Endothelial cell of umbilical vein (primary cell): Measurements from ENCODE around the gene ZMYM3. TPM values are rescaled to one million over a fixed set of nuclear protein-coding genes. Genes with fewer than 3 reads are reported as not detected.

ENCODE experiments used
- BruUV-seq: library from RNA; stranded (reverse); fragments of 400-500 nt; replicated peaks from 2 replicates; lab custom pipeline; 2021; lab: Mats Ljungman, UMichigan
- CTCF ChIA-PET: fragments of 300-600, 350-600 bp; sonication (Branson Sonifier 250); formaldehyde crosslinking; loops from one replicate; lab custom pipeline; 2021; ENCODE audit warnings: antibody characterized with exemption, inconsistent platforms; lab: Charles Lee
- POLR2A ChIA-PET: fragments of 300-600, 350-600 bp; sonication (Branson Sonifier 250); formaldehyde crosslinking; loops from one replicate; lab custom pipeline; 2021; ENCODE audit warnings: antibody characterized with exemption, inconsistent platforms; lab: Charles Lee
- DNase-seq: peaks from one replicate; pipeline ENCODE4 v3.0.0-alpha.2; 2011; ENCODE audit warnings: low read depth, low spot score
- FAIRE-seq: peaks from 2 replicates; lab custom pipeline; 2011; peaks lifted over from hg19 to GRCh38; lab: Jason Lieb, UNC
- H2AFZ ChIP-seq: 2 replicates; pipeline ENCODE4 v1.6.0; 2012; ENCODE audit warnings: low read depth, low read length, control low read depth, inconsistent platforms
- H3K27ac ChIP-seq: 2 replicates; pipeline ENCODE4 v1.5.1; 2011; ENCODE audit warnings: low read depth, mild to moderate bottlenecking, control low read depth, low read length, moderate library complexity; ENCODE audit not compliant: insufficient read depth
- H3K27me3 ChIP-seq, 2 experiments: 2 replicates each; pipeline versions ENCODE4 v1.6.0 to v1.6.1; 2011; ENCODE audit warnings: low read length in 2 of 2, mixed read lengths in 1 of 2; ENCODE audit not compliant: control insufficient read depth in 2 of 2, insufficient read depth in 2 of 2
- H3K36me3 ChIP-seq, 2 experiments: 2 replicates in 1 of 2; 3 replicates in 1 of 2; pipeline ENCODE4 v1.5.1; 2011; ENCODE audit warnings: low read length in 2 of 2, mild to moderate bottlenecking in 1 of 2, moderate library complexity in 1 of 2; ENCODE audit not compliant: control insufficient read depth in 2 of 2, insufficient read depth in 2 of 2; ENCODE audit errors: extremely low read depth in 1 of 2
- H3K4me1 ChIP-seq: 3 replicates; pipeline ENCODE4 v1.5.1; 2011; ENCODE audit warnings: mild to moderate bottlenecking, low read length; ENCODE audit not compliant: control insufficient read depth, insufficient read depth; ENCODE audit errors: extremely low read depth
- H3K4me2 ChIP-seq: 2 replicates; pipeline ENCODE4 v1.6.1; 2011; ENCODE audit warnings: low read length, control low read depth, mixed read lengths; ENCODE audit not compliant: insufficient read depth
- H3K4me3 ChIP-seq, 3 experiments: fragments of 200-600 bp in 1 of 3; sonication (generic), shearing (Covaris generic) in 1 of 3; replicated peaks in 1 of 3; 2 replicates each; pipeline ENCODE4 v1.5.1; 2011 to 2016; ENCODE audit warnings: control low read depth in 3 of 3, low read length in 3 of 3, mild to moderate bottlenecking in 2 of 3, inconsistent platforms in 1 of 3, low read depth in 1 of 3, moderate library complexity in 1 of 3; ENCODE audit not compliant: insufficient read depth in 1 of 3
- H3K79me2 ChIP-seq: 2 replicates; pipeline ENCODE4 v1.6.0; 2012; ENCODE audit warnings: low read length, inconsistent platforms; ENCODE audit not compliant: control insufficient read depth, insufficient read depth
- H3K9ac ChIP-seq: replicated peaks from 2 replicates; pipeline ENCODE3; 2011; ENCODE audit warnings: low read length, control low read depth; ENCODE audit not compliant: insufficient read depth; ENCODE audit errors: extremely low read depth
- H3K9me1 ChIP-seq: replicated peaks from 3 replicates; pipeline ENCODE4 v1.6.0; 2011; ENCODE audit warnings: mild to moderate bottlenecking, low read length; ENCODE audit not compliant: control insufficient read depth, insufficient read depth; ENCODE audit errors: extremely low read depth
- H3K9me3 ChIP-seq: replicated peaks from 2 replicates; pipeline ENCODE4 v1.5.1; 2012; ENCODE audit warnings: low read length, inconsistent platforms; ENCODE audit not compliant: control insufficient read depth, insufficient read depth
- H4K20me1 ChIP-seq: replicated peaks from 2 replicates; pipeline ENCODE3; 2011; ENCODE audit warnings: mild to moderate bottlenecking, low read length; ENCODE audit not compliant: control insufficient read depth, insufficient read depth; ENCODE audit errors: extremely low read depth
- EZH2 ChIP-seq: IDR thresholded peaks from 2 replicates; pipeline ENCODE4 v1.6.1; 2012; ENCODE audit warnings: borderline replicate concordance, low read depth, mild to moderate bottlenecking, moderate library complexity, low read length, inconsistent platforms; ENCODE audit not compliant: severe bottlenecking
- FOS ChIP-seq: IDR thresholded peaks from 2 replicates; pipeline ENCODE4 v1.6.1; 2011; ENCODE audit warnings: mild to moderate bottlenecking, low read length, moderate library complexity, borderline replicate concordance; ENCODE audit not compliant: insufficient read depth
- GATA2 ChIP-seq: IDR thresholded peaks from 2 replicates; pipeline ENCODE4 v1.7.0; 2011; ENCODE audit warnings: low read depth, mild to moderate bottlenecking, moderate library complexity, mixed read lengths, low read length; ENCODE audit not compliant: insufficient read length, insufficient read depth
- JUN ChIP-seq: IDR thresholded peaks from 2 replicates; pipeline ENCODE4 v1.6.1; 2011; ENCODE audit warnings: borderline replicate concordance, low read depth; ENCODE audit not compliant: insufficient read length, insufficient read depth
- MYC ChIP-seq: IDR thresholded peaks from one replicate; pipeline ENCODE4 v1.6.1; 2011; ENCODE audit warnings: mild to moderate bottlenecking, low read depth, low read length
- POLR2A ChIP-seq: IDR thresholded peaks from 2 replicates; pipeline ENCODE4 v1.6.1; 2012; ENCODE audit warnings: low read depth, mild to moderate bottlenecking, control low read depth, low read length
- POLR2AphosphoS5 ChIP-seq: IDR thresholded peaks from 2 replicates; pipeline ENCODE4 v1.6.1; 2012; ENCODE audit warnings: low read depth, mild to moderate bottlenecking, control low read depth, low read length, moderate library complexity; ENCODE audit not compliant: insufficient read depth
- dilution Hi-C: fragments of 300-500 bp; cut with MboI; formaldehyde crosslinking; loops from one replicate; pipeline ENCODE4 v1.15.0; 2019; ENCODE audit warnings: low sequenced_read_pairs; ENCODE audit not compliant: extremely low pct_ligation_motif_present
- intact Hi-C: fragments of 100-400 bp; cut with micrococcal nuclease; formaldehyde crosslinking; loops from one replicate; pipeline ENCODE4 v1.10.0; 2022
- polyA plus RNA-seq, 4 experiments: library from polyadenylated mRNA; depleted of rRNA in 3 of 4; stranded (reverse) in 3 of 4; unstranded in 1 of 4; fragments of >200 nt; gene quantifications; 2 replicates each; pipeline versions ENCODE4 v1.2.1 to v1.2.3, GENCODE V29; 2011 to 2012; ENCODE audit warnings: missing spikeins in 1 of 4
- total RNA-seq: library from RNA; stranded (reverse); gene quantifications from 2 replicates; pipeline ENCODE4 v1.2.3, GENCODE V29; 2021
- TF ChIP-seq, protein P1 (sequence below), 2 donors: IDR thresholded peaks; 1 replicate in 1 of 2; 2 replicates in 1 of 2; pipeline ENCODE4 v1.5.1; 2011; ENCODE audit warnings: low read length in 2 of 2, mild to moderate bottlenecking in 2 of 2, moderate library complexity in 2 of 2, control low read depth in 1 of 2, inconsistent platforms in 1 of 2, low read depth in 1 of 2; ENCODE audit not compliant: insufficient read depth in 1 of 2; ENCODE audit errors: extremely low read depth in 1 of 2
- TF ChIP-seq, protein P2 (sequence below): IDR thresholded peaks from 2 replicates; pipeline ENCODE4 v1.6.1; 2011; ENCODE audit not compliant: insufficient read depth, insufficient read length

Gene ZMYM3
- total and polyA plus RNA-seq, 2 donors (not counting 3 experiments of a cell fraction or from before 2014, with no cell fraction given) = 26.5 to 32.9 TPM

DNA sequence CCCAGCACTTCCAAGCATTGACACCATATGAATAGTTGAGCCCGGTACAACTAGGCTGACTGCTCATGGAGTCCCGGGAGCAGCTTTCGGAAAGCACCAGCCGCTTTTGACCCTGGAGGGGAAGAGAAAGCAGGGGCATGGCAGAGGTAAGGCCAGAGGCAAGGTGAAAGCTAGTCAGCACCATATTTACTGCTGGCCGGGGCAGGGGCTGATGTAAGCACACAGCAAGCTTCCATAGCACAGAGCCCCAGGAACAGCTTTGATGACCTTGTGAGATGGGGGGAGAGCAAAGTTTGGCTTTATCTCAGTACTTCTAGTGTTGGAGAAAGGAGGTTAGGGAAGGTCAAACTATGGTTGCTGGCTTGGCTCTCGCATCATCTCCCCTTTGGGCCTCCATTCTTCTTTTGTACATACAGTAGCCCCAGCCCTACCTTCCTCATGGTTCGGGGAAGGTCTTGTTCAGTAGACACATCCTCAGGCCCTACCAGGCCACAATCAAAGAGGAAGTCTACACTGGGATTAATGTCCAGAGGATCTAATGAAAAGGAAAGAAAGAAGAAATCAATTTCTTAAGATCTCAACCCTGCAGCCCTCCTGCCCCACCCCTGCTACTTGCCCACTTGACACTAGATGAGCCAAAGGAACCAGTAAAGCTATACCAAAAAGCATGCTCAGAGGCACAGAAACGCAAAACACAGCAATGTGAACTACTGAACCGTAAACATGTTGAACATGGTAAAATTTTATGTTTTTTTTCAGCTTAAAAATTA lies 9.4 kb downstream of the ZMYM3 start:
- H4K20me1 ChIP-seq = no peaks in the 10 kb centered on the region
- no peak for TF ChIP-seq MYC
- TF ChIP-seq EZH2 = no peak
- no peak for TF ChIP-seq FOS
- TF ChIP-seq POLR2AphosphoS5 = no peak
- no peak for TF ChIP-seq POLR2A
- no peak for TF ChIP-seq GATA2
- TF ChIP-seq, protein P1, sequence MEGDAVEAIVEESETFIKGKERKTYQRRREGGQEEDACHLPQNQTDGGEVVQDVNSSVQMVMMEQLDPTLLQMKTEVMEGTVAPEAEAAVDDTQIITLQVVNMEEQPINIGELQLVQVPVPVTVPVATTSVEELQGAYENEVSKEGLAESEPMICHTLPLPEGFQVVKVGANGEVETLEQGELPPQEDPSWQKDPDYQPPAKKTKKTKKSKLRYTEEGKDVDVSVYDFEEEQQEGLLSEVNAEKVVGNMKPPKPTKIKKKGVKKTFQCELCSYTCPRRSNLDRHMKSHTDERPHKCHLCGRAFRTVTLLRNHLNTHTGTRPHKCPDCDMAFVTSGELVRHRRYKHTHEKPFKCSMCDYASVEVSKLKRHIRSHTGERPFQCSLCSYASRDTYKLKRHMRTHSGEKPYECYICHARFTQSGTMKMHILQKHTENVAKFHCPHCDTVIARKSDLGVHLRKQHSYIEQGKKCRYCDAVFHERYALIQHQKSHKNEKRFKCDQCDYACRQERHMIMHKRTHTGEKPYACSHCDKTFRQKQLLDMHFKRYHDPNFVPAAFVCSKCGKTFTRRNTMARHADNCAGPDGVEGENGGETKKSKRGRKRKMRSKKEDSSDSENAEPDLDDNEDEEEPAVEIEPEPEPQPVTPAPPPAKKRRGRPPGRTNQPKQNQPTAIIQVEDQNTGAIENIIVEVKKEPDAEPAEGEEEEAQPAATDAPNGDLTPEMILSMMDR (IDR thresholded peaks at IDR 0.05; ENCODE audit: extremely low read depth in 1 of 2, insufficient read depth in 1 of 2, low read depth in 1 of 2, low read length in 2 of 2) = no peak
- no peak for TF ChIP-seq JUN
- TF ChIP-seq, protein P2, sequence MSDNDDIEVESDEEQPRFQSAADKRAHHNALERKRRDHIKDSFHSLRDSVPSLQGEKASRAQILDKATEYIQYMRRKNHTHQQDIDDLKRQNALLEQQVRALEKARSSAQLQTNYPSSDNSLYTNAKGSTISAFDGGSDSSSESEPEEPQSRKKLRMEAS = no peak
- dilution Hi-C loops (no loop called here), intact Hi-C loops (no loop called here)
- no peak overlapping the region for H2AFZ ChIP-seq
- no TSS peak for BruUV-seq
- H3K27ac ChIP-seq = no peak overlapping the region
- H3K9me1 ChIP-seq = no peaks in the 10 kb centered on the region
- H3K9me3 ChIP-seq = no peaks in the 10 kb centered on the region
- ChIA-PET CTCF (no interaction called here), POLR2A (no interaction called here)
- H3K4me2 ChIP-seq = no peak overlapping the region
- no peaks in the 10 kb centered on the region for H3K79me2 ChIP-seq
- peaks cover 0 to 59% of the 10 kb centered on the region in 2 experiments for H3K36me3 ChIP-seq
- no peaks in the 10 kb centered on the region for H3K4me1 ChIP-seq
- H3K27me3 ChIP-seq = no peaks in the 10 kb centered on the region
- FAIRE-seq (no peak), DNase-seq (no peak)
- H3K4me3 ChIP-seq = no peak overlapping the region
- no peak overlapping the region for H3K9ac ChIP-seq
